ENCODE results near the gene STK35.

GRCh38 chr20:2197166-2197565, 95.5 kb downstream of the STK35 start:
- TF ChIP-seq EZH2 (IDR thresholded peaks at IDR 0.05; ENCODE audit: borderline replicate concordance, low read depth, low read length, severe bottlenecking) (no peak), POLR2A (IDR thresholded peaks at IDR 0.05; ENCODE audit: low read depth, low read length) (no peak), JUN (IDR thresholded peaks at IDR 0.05; ENCODE audit: borderline replicate concordance, insufficient read depth, insufficient read length, low read depth) (no peak), CTCF (IDR thresholded peaks at IDR 0.05; ENCODE audit: extremely low read depth in 1 of 2, insufficient read depth in 1 of 2, low read depth in 1 of 2, low read length in 2 of 2) (no peak), POLR2AphosphoS5 (IDR thresholded peaks at IDR 0.05; ENCODE audit: insufficient read depth, low read depth, low read length) (no peak)

All from endothelial cell of umbilical vein (primary cell).